DND-41 (cell line): ENCODE results near the gene HMCN1.

Source experiments
- ATAC-seq: fragments of 200-7000 bp; cut with Tn5 transposase; 3 replicates; pipeline ENCODE4 v1.9.1; 2021; ENCODE audit warnings: low read depth; ENCODE audit not compliant: insufficient read depth
- DNase-seq: peaks from one replicate; pipeline ENCODE4 v3.0.0-alpha.2; 2020
- H2AFZ ChIP-seq: 2 replicates; pipeline ENCODE4 v1.6.0; 2012; ENCODE audit warnings: low read depth, low read length
- H3K27ac ChIP-seq: 2 replicates; pipeline ENCODE4 v1.5.1; 2012; ENCODE audit warnings: low read length, inconsistent platforms
- H3K27me3 ChIP-seq: fragments of 200-600 bp; sonication (generic); 2 replicates; pipeline ENCODE4 v1.6.0; 2012; ENCODE audit warnings: low read length, mild to moderate bottlenecking, inconsistent platforms; ENCODE audit not compliant: insufficient read depth, poor library complexity
- H3K36me3 ChIP-seq: 2 replicates; pipeline ENCODE4 v1.5.1; 2012; ENCODE audit warnings: low read length, inconsistent platforms; ENCODE audit not compliant: insufficient read depth
- H3K4me1 ChIP-seq: 2 replicates; pipeline ENCODE4 v1.5.1; 2012; ENCODE audit warnings: mild to moderate bottlenecking, low read length; ENCODE audit not compliant: insufficient read depth
- H3K4me2 ChIP-seq: 2 replicates; pipeline ENCODE4 v1.6.0; 2012; ENCODE audit warnings: mild to moderate bottlenecking, moderate library complexity, low read length, inconsistent platforms; ENCODE audit not compliant: insufficient read depth
- H3K4me3 ChIP-seq, 2 experiments: fragments of 200-600 bp in 1 of 2; shearing (Covaris generic) in 1 of 2; 2 replicates each; pipeline ENCODE4 v1.5.1; 2012 to 2016; ENCODE audit warnings: inconsistent platforms in 2 of 2, low read length in 2 of 2, mild to moderate bottlenecking in 2 of 2, low read depth in 1 of 2, moderate library complexity in 1 of 2
- H3K79me2 ChIP-seq: 2 replicates; pipeline ENCODE4 v1.6.0; 2012; ENCODE audit warnings: low read length, inconsistent platforms; ENCODE audit not compliant: insufficient read depth
- H3K9ac ChIP-seq: 2 replicates; pipeline ENCODE4 v1.6.0; 2012; ENCODE audit warnings: low read depth, mild to moderate bottlenecking, inconsistent platforms, low read length, moderate library complexity
- H3K9me3 ChIP-seq: 2 replicates; pipeline ENCODE4 v1.5.1; 2012; ENCODE audit warnings: low read length, moderate library complexity, mild to moderate bottlenecking, inconsistent platforms; ENCODE audit not compliant: insufficient read depth, severe bottlenecking
- H4K20me1 ChIP-seq: 2 replicates; pipeline ENCODE4 v1.6.0; 2012; ENCODE audit warnings: low read length; ENCODE audit not compliant: insufficient read depth
- CTCF ChIP-seq: IDR thresholded peaks from 2 replicates; pipeline ENCODE4 v1.5.1; 2012; ENCODE audit warnings: borderline replicate concordance, low read length, moderate library complexity, mild to moderate bottlenecking; ENCODE audit not compliant: poor library complexity, severe bottlenecking; ENCODE audit errors: extremely low read depth
- EZH2 ChIP-seq: IDR thresholded peaks from 3 replicates; pipeline ENCODE4 v1.6.1; 2012; ENCODE audit warnings: borderline replicate concordance, low read depth, mild to moderate bottlenecking, moderate library complexity, low read length, inconsistent platforms; ENCODE audit not compliant: severe bottlenecking

HMCN1 gene

GRCh38 chr1:185811073-185811709 is 77.0 kb downstream of the HMCN1 start:
- no peaks in the 10 kb centered on the region for H3K36me3 ChIP-seq
- no peak overlapping the region for H3K9ac ChIP-seq
- no peak overlapping the region for H2AFZ ChIP-seq
- TF ChIP-seq EZH2 (no peak), CTCF (no peak)
- H3K9me3 ChIP-seq, result no peaks in the 10 kb centered on the region
- H3K27ac ChIP-seq, result no peak overlapping the region
- DNase-seq (no peak), ATAC-seq (peak; percentile 44; the same call in 1 of the 3 replicates)
- no peak overlapping the region for H3K4me3 ChIP-seq
- no peak overlapping the region for H3K4me2 ChIP-seq
- H3K4me1 ChIP-seq, result no peaks in the 10 kb centered on the region
- no peaks in the 10 kb centered on the region for H3K27me3 ChIP-seq
- no peaks in the 10 kb centered on the region for H3K79me2 ChIP-seq
- no peaks in the 10 kb centered on the region for H4K20me1 ChIP-seq

- H3K36me3 ChIP-seq, result no peaks in the 10 kb centered on the region
- H3K4me1 ChIP-seq, result no peaks in the 10 kb centered on the region
- H4K20me1 ChIP-seq, result no peaks in the 10 kb centered on the region
- no peak overlapping the region for H3K9ac ChIP-seq
- DNase-seq (no peak), ATAC-seq (no peak)
- no peaks in the 10 kb centered on the region for H3K79me2 ChIP-seq
- no peak overlapping the region for H3K27ac ChIP-seq
- no peaks in the 10 kb centered on the region for H3K27me3 ChIP-seq
- H3K4me2 ChIP-seq, result no peak overlapping the region
- H2AFZ ChIP-seq, result no peak overlapping the region
- no peaks in the 10 kb centered on the region for H3K9me3 ChIP-seq
- no peak overlapping the region for H3K4me3 ChIP-seq
- TF ChIP-seq EZH2 (no peak), CTCF (no peak)
Measured at GRCh38 chr1:185812934-185813333, 78.7 kb downstream of the HMCN1 start.

GRCh38 chr1:185813401-185813979 is 79.3 kb downstream of the HMCN1 start:
- Histone ChIP-seq H3K36me3 (no peaks in the 10 kb centered on the region), H3K4me1 (no peaks in the 10 kb centered on the region), H4K20me1 (no peaks in the 10 kb centered on the region), H3K79me2 (no peaks in the 10 kb centered on the region), H3K9me3 (no peaks in the 10 kb centered on the region), H3K9ac (no peak overlapping the region), H2AFZ (no peak overlapping the region), H3K4me2 (no peak overlapping the region), H3K27ac (no peak overlapping the region), H3K27me3 (no peaks in the 10 kb centered on the region), H3K4me3 (no peak overlapping the region)
- TF ChIP-seq CTCF (peak; percentile 58), EZH2 (no peak)
- ATAC-seq (peak; percentile 62; the same call in 1 of the 3 replicates), DNase-seq (no peak)
